K562 (cell line): ENCODE results near the gene TFF3. TPM values are rescaled to one million over a fixed set of nuclear protein-coding genes. Genes with fewer than 3 reads are reported as not detected.

Source experiments
- ATAC-seq: fragments of 200-7000 bp; cut with Tn5 transposase; 3 replicates; pipeline ENCODE4 v1.9.1; 2020; ENCODE audit warnings: moderate library complexity
- BruUV-seq: library from RNA; stranded (reverse); fragments of 400-500 nt; replicated peaks from 2 replicates; lab custom pipeline; 2021; lab: Mats Ljungman, UMichigan
- CTCF ChIA-PET: fragments of 300-600 bp; formaldehyde crosslinking; extraction: SDS; loops from one replicate; lab custom pipeline; 2021; ENCODE audit warnings: low intra/inter-chr PET ratio; lab: Yijun Ruan, JAX
- POLR2A ChIA-PET: fragments of 300-600, 350-650 bp; sonication (Branson Sonifier 250); formaldehyde crosslinking; extraction: SDS; loops from one replicate; lab custom pipeline; 2021; ENCODE audit warnings: antibody characterized with exemption, inconsistent platforms; lab: Yijun Ruan, JAX
- DNase-seq, 4 experiments: peaks; one replicate each; pipeline versions ENCODE4 v3.0.0 to v3.0.0-alpha.2; 2011 to 2018; ENCODE audit warnings: low spot score in 3 of 4, mixed read lengths in 3 of 4; ENCODE audit errors: extremely low read depth in 1 of 4
- FAIRE-seq: peaks from 2 replicates; lab custom pipeline; 2011; peaks lifted over from hg19 to GRCh38; lab: Jason Lieb, UNC
- H2AFZ ChIP-seq: 2 replicates; pipeline ENCODE4 v1.6.0; 2011; ENCODE audit warnings: low read depth, low read length, control low read depth, inconsistent platforms
- H3K27ac ChIP-seq: fragments of 200-600 bp; 3 replicates; pipeline ENCODE4 v1.8.0; 2011; ENCODE audit warnings: low read depth, mild to moderate bottlenecking, control low read depth, inconsistent platforms, low read length, moderate library complexity, mixed read lengths; ENCODE audit errors: extremely low read depth
- H3K27me3 ChIP-seq, 2 experiments: fragments of 300-600 bp in 1 of 2; 2 replicates in 1 of 2; 3 replicates in 1 of 2; pipeline versions ENCODE4 v1.6.0 to v1.8.0; 2011; ENCODE audit warnings: inconsistent platforms in 2 of 2, low read length in 2 of 2, mild to moderate bottlenecking in 1 of 2, mixed read lengths in 1 of 2, moderate library complexity in 1 of 2; ENCODE audit not compliant: control insufficient read depth in 2 of 2, insufficient read depth in 2 of 2
- H3K36me3 ChIP-seq: fragments of 300-600 bp; 3 replicates; pipeline ENCODE4 v1.8.0; 2011; ENCODE audit warnings: mild to moderate bottlenecking, low read length, inconsistent platforms; ENCODE audit not compliant: control insufficient read depth, insufficient read depth
- H3K4me1 ChIP-seq, 2 experiments: fragments of 200-600 bp in 1 of 2; replicated peaks in 1 of 2; 2 replicates in 1 of 2; 3 replicates in 1 of 2; pipeline versions ENCODE4 v1.5.1 to v1.8.0; 2011; ENCODE audit warnings: inconsistent platforms in 2 of 2, low read length in 2 of 2, mild to moderate bottlenecking in 1 of 2, mixed read lengths in 1 of 2, moderate library complexity in 1 of 2; ENCODE audit not compliant: control insufficient read depth in 2 of 2, insufficient read depth in 2 of 2
- H3K4me2 ChIP-seq: 2 replicates; pipeline ENCODE4 v1.6.1; 2011; ENCODE audit warnings: low read length, control low read depth, inconsistent platforms, mixed read lengths; ENCODE audit not compliant: insufficient read depth
- H3K4me3 ChIP-seq: fragments of 200-600 bp; sonication (generic), shearing (Covaris generic); 2 replicates; pipeline ENCODE4 v1.5.1; 2016; ENCODE audit warnings: control low read depth, inconsistent platforms
- H3K79me2 ChIP-seq: fragments of 200-600 bp; 3 replicates; pipeline ENCODE4 v1.8.0; 2011; ENCODE audit warnings: low read length, inconsistent platforms; ENCODE audit not compliant: control insufficient read depth, insufficient read depth
- H3K9ac ChIP-seq, 2 experiments: 2 replicates each; pipeline versions ENCODE4 v1.6.0 to v1.6.1; 2011; ENCODE audit warnings: low read depth in 2 of 2, low read length in 2 of 2, control low read depth in 1 of 2, inconsistent platforms in 1 of 2, mild to moderate bottlenecking in 1 of 2, mixed read lengths in 1 of 2; ENCODE audit not compliant: insufficient read depth in 1 of 2
- H3K9me1 ChIP-seq: one replicate; pipeline ENCODE4 v1.6.0; 2011; ENCODE audit warnings: inconsistent platforms, mild to moderate bottlenecking, low read length, moderate library complexity; ENCODE audit not compliant: control insufficient read depth, insufficient read depth
- H3K9me3 ChIP-seq: replicated peaks from 2 replicates; pipeline ENCODE4 v1.5.1; 2011; ENCODE audit warnings: low read depth, low read length, inconsistent platforms; ENCODE audit not compliant: control insufficient read depth, insufficient read depth
- H4K20me1 ChIP-seq: replicated peaks from 2 replicates; pipeline ENCODE4 v1.6.1; 2011; ENCODE audit warnings: low read length, inconsistent platforms, mixed read lengths; ENCODE audit not compliant: control insufficient read depth, insufficient read depth
- FOXP4 ChIP-seq: sonication (generic); formaldehyde crosslinking; IDR thresholded peaks from 2 replicates; pipeline ENCODE4 v1.8.0; 2022; ENCODE audit warnings: mild to moderate bottlenecking, missing genetic modification reagents, borderline replicate concordance
- HIVEP1 ChIP-seq: fragments of 250-450 bp; sonication (Bioruptor Pico); IDR thresholded peaks from 2 replicates; pipeline ENCODE4 v1.4.0; 2020; ENCODE audit warnings: mild to moderate bottlenecking
- RUNX1 ChIP-seq: sonication (generic); IDR thresholded peaks from 2 replicates; pipeline ENCODE4 v1.6.1; 2016; ENCODE audit warnings: antibody characterized with exemption, low read depth
- ZNF75A ChIP-seq: fragments of 450-650 bp; formaldehyde crosslinking; IDR thresholded peaks from 2 replicates; pipeline ENCODE4 v1.4.0; 2020; ENCODE audit warnings: mild to moderate bottlenecking
- WGBS: fragments of 100-300 bp; shearing (Covaris generic); methylation state at CpG from one replicate; pipeline ENCODE4 v1.1.6; 2016; ENCODE audit warnings: low coverage, mixed read lengths; ENCODE audit not compliant: insufficient coverage; ENCODE audit errors: missing lambda C conversion rate; 5-methylcytosine and 5-hydroxymethylcytosine counted together
- in situ Hi-C: fragments of 300-500 bp; cut with MboI; formaldehyde crosslinking; loops from 4 replicates; pipeline ENCODE4 v1.15.0; 2018; ENCODE audit warnings: inconsistent platforms, mixed read lengths
- intact Hi-C: fragments of 100-400 bp; cut with micrococcal nuclease; formaldehyde crosslinking; loops from 2 replicates; pipeline ENCODE4 v1.14.2; 2022
- polyA plus RNA-seq, 8 experiments: library from polyadenylated mRNA; depleted of rRNA in 4 of 8; stranded (reverse) in 5 of 8; unstranded in 3 of 8; fragments of >200 nt; fragmentation: Nextera tagmentation in 2 of 8; fragmentation: Illumina TruSeq in 1 of 8; extraction: Ambion mirVana in 2 of 8; extraction: Trizol in 1 of 8; gene quantifications; 2 replicates each; pipeline versions ENCODE4 v1.2.1 to v1.2.3, GENCODE V29; 2011 to 2014; ENCODE audit warnings: inconsistent platforms in 1 of 8, missing spikeins in 1 of 8
- total RNA-seq, 7 experiments: library from RNA; depleted of rRNA in 6 of 7; stranded (reverse); fragments of >200 nt in 6 of 7; fragmentation: Illumina TruSeq in 2 of 7; extraction: Trizol in 2 of 7; gene quantifications; 2 replicates each; pipeline versions ENCODE4 v1.2.1 to v1.2.3, GENCODE V29; 2011 to 2021; ENCODE audit warnings: low replicate concordance in 1 of 7

Gene TFF3
- total and polyA plus RNA-seq, 9 of the 15 experiments (the other 6 are each of a cell fraction or from before 2014, with no cell fraction given): 0.78 TPM; not detected in 8

- Histone ChIP-seq H3K9me3 (0 out of 2 replicates have a peak, but pooled peaks cover 2% of the 10 kb centered on the region), H3K36me3 (no peaks in the 10 kb centered on the region), H3K79me2 (no peaks in the 10 kb centered on the region), H3K27ac (no peak overlapping the region), H3K4me3 (no peak overlapping the region), H3K27me3 (peaks cover 21 to 55% of the 10 kb centered on the region in 2 experiments), H3K4me2 (no peak overlapping the region), H2AFZ (no peak overlapping the region), H3K9ac (no peak overlapping the region), H3K4me1 (peaks cover 0 to 4% of the 10 kb centered on the region in 2 experiments; a peak in 1 of 5 replicates), H4K20me1 (no peaks in the 10 kb centered on the region; the same call in 1 of the 2 replicates), H3K9me1 (no peaks in the 10 kb centered on the region)
- ATAC-seq: no peak
- WGBS: under 1% methylated on average over 11 of the region's 11 CpGs
- intact Hi-C loops (no loop called here), in situ Hi-C loops (no loop called here)
- ChIA-PET CTCF (no interaction called here), POLR2A (no interaction called here)
- DNase-seq: no peak
- BruUV-seq: no TSS peak
- no peak for FAIRE-seq
- TF ChIP-seq ZNF75A (CRISPR knock-in tag): no peak
Observed at GRCh38 chr21:42351626-42352440, 36.6 kb upstream of the TFF3 start.

GRCh38 chr21:42350927-42351426 lies 35.8 kb upstream of the TFF3 start, which contains the start of gene TFF2:
TSS of gene TFF2 (minus strand) at chr21:42350994. CDS start at chr21:42350957, 37 bp downstream.
- no peaks in the 10 kb centered on the region for H3K36me3 ChIP-seq
- in situ Hi-C loops: no loop called here
- no peaks in the 10 kb centered on the region; the same call in 1 of the 2 replicates for H4K20me1 ChIP-seq
- FAIRE-seq (no peak), ATAC-seq (peak; percentile 20; the same call in 1 of the 3 replicates), DNase-seq (no peak)
- no peak within 1 kb of the TSS for H3K4me2 ChIP-seq
- H3K79me2 ChIP-seq: no peaks in the 10 kb centered on the region
- intact Hi-C loops: no loop called here
- ChIA-PET CTCF (no interaction called here), POLR2A (no interaction called here)
- H3K4me3 ChIP-seq: no peak within 1 kb of the TSS
- no TSS peak for BruUV-seq
- no peaks in the 10 kb centered on the region for H3K9me1 ChIP-seq
- TF ChIP-seq RUNX1 (no peak), HIVEP1 (no peak), FOXP4 (CRISPR knock-in tag) (no peak)
- no peak within 1 kb of the TSS; a peak in 1 of 4 replicates for H3K9ac ChIP-seq
- H3K4me1 ChIP-seq: peaks cover 0 to 4% of the 10 kb centered on the region in 2 experiments; a peak in 1 of 5 replicates
- WGBS: under 1% methylated on average over 13 of the region's 13 CpGs
- H3K27ac ChIP-seq: no peak within 1 kb of the TSS
- 0 out of 2 replicates have a peak, but pooled peaks cover 2% of the 10 kb centered on the region for H3K9me3 ChIP-seq
- no peak within 1 kb of the TSS for H2AFZ ChIP-seq
- H3K27me3 ChIP-seq: peaks cover 25 to 61% of the 10 kb centered on the region in 2 experiments
